ENCODE results near the gene TPX2. TPM values are rescaled to one million over a fixed set of nuclear protein-coding genes. Genes with fewer than 3 reads are reported as not detected.

Gene TPX2
- polyA plus RNA-seq, 1 of the 3 experiments (the other 2 are of a cell fraction) = 17.1 TPM

DNA sequence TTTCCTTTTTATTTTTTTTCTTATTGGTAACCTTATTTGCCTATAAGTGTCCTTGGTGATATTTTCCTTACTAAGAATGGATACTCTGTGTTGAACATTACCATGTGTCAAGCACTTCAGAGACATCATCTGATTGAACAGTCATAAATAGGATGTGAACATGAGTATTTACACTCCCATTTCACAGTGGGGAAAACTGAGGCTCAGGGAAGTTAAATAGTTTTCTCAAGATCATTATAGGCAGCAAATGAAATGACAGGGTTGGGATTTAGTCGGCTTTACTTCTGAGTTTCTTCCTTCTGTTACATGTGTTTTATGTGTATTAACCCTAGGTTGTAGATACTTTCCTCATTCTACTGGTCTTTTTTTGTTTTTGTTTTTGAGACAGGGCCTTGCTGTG is 35.3 kb downstream of the TPX2 start:
- peaks cover 23 to 34% of the 10 kb centered on the region in 2 experiments for H3K36me3 ChIP-seq (replicated peaks in 1 of 2; ENCODE audit: control insufficient read depth in 1 of 2, insufficient read depth in 2 of 2, low read length in 1 of 2)
- H3K4me1 ChIP-seq (ENCODE audit: control insufficient read depth in 1 of 2, insufficient read depth in 2 of 2, low read depth in 1 of 2, low read length in 1 of 2) = no peaks in the 10 kb centered on the region
- H3K27me3 ChIP-seq (ENCODE audit: insufficient read depth) = no peaks in the 10 kb centered on the region
- H3K27ac ChIP-seq (ENCODE audit: low read depth in 2 of 2, low read length in 1 of 2) = no peak overlapping the region
- no peak overlapping the region for H2AFZ ChIP-seq (ENCODE audit: low read depth)
- H3K9me2 ChIP-seq = no peaks in the 10 kb centered on the region
- no peak for DNase-seq
- H3K4me3 ChIP-seq (ENCODE audit: low read depth in 2 of 2, low read length in 1 of 2) = no peak overlapping the region
- no peaks in the 10 kb centered on the region for H4K20me1 ChIP-seq (ENCODE audit: insufficient read depth)
- no peak overlapping the region for H3K4me2 ChIP-seq
- H3K9ac ChIP-seq = no peak overlapping the region
- H3F3A ChIP-seq (replicated peaks; ENCODE audit: insufficient read depth) = peaks cover 16% of the 10 kb centered on the region
- POLR2A ChIA-PET = no interaction called here
- CTCF ChIA-PET = no interaction called here
- peaks cover 68% of the 10 kb centered on the region for H3K79me2 ChIP-seq (ENCODE audit: insufficient read depth)
- WGBS (ENCODE audit: low lambda C conversion rate) = 96% methylated on average over 1 of the region's 1 CpG
- no peaks in the 10 kb centered on the region for H3K9me3 ChIP-seq
- TF ChIP-seq FOXJ3 (CRISPR knock-in tag; IDR thresholded peaks at IDR 0.05) = no peak
- no peak for TF ChIP-seq MEF2A (IDR thresholded peaks at IDR 0.05; ENCODE audit: borderline replicate concordance, low read depth)
- TF ChIP-seq TAF1 (IDR thresholded peaks at IDR 0.05; ENCODE audit: borderline replicate concordance, low read depth, low read length) = no peak

DNA sequence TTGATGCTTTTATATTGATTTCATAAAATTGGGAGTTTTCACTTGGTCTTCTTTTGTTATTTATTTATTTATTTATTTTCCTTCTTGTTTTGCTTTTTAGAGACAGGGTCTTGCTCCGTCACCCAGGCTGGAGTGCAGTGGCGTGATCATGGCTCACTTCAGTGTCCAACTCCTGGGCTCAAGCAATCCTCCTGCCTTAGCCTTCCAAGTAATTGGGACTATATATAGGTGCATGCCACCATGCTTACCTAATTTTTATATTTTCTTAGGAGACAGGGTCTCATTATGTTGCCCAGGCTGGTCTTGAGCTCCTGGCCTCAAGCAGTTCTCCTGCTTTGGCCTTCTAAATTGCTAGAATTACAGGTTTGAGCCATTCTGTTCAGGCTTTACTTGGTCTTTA is 41.7 kb downstream of the TPX2 start:
- Histone ChIP-seq H3K4me1 (ENCODE audit: control insufficient read depth in 1 of 2, insufficient read depth in 2 of 2, low read depth in 1 of 2, low read length in 1 of 2) (0 out of 4 replicates have a peak, but pooled peaks cover 0 to 8% of the 10 kb centered on the region in 2 experiments), H4K20me1 (ENCODE audit: insufficient read depth) (no peaks in the 10 kb centered on the region), H3K9ac (no peak overlapping the region), H3K27ac (ENCODE audit: low read depth in 2 of 2, low read length in 1 of 2) (no peak overlapping the region; a peak in 1 of 4 replicates), H3K9me3 (no peaks in the 10 kb centered on the region), H2AFZ (ENCODE audit: low read depth) (no peak overlapping the region), H3K79me2 (ENCODE audit: insufficient read depth) (peaks cover 36% of the 10 kb centered on the region; the same call in 1 of the 2 replicates), H3K4me3 (ENCODE audit: low read depth in 2 of 2, low read length in 1 of 2) (no peak overlapping the region), H3K9me2 (no peaks in the 10 kb centered on the region), H3F3A (replicated peaks; ENCODE audit: insufficient read depth) (peaks cover 11% of the 10 kb centered on the region), H3K36me3 (replicated peaks in 1 of 2; ENCODE audit: control insufficient read depth in 1 of 2, insufficient read depth in 2 of 2, low read length in 1 of 2) (peaks cover 52% of the 10 kb centered on the region in 2 experiments), H3K4me2 (no peak overlapping the region), H3K27me3 (ENCODE audit: insufficient read depth) (no peaks in the 10 kb centered on the region)
- 97% methylated on average over 2 of the region's 2 CpGs for WGBS (ENCODE audit: low lambda C conversion rate)
- CTCF ChIA-PET = interaction anchor here (1.4 kb wide), 1 partner anchor 66 kb away, joined by 4 read pairs; no protein-coding TSS in a partner anchor
- no peak for DNase-seq
- TF ChIP-seq, protein P1, sequence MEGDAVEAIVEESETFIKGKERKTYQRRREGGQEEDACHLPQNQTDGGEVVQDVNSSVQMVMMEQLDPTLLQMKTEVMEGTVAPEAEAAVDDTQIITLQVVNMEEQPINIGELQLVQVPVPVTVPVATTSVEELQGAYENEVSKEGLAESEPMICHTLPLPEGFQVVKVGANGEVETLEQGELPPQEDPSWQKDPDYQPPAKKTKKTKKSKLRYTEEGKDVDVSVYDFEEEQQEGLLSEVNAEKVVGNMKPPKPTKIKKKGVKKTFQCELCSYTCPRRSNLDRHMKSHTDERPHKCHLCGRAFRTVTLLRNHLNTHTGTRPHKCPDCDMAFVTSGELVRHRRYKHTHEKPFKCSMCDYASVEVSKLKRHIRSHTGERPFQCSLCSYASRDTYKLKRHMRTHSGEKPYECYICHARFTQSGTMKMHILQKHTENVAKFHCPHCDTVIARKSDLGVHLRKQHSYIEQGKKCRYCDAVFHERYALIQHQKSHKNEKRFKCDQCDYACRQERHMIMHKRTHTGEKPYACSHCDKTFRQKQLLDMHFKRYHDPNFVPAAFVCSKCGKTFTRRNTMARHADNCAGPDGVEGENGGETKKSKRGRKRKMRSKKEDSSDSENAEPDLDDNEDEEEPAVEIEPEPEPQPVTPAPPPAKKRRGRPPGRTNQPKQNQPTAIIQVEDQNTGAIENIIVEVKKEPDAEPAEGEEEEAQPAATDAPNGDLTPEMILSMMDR (IDR thresholded peaks at IDR 0.05) = no peak
- TF ChIP-seq FOXM1 (IDR thresholded peaks at IDR 0.05; ENCODE audit: low read depth) (no peak), POLR2AphosphoS5 (IDR thresholded peaks at IDR 0.05; ENCODE audit: low read depth, low read length) (no peak), GABPA (IDR thresholded peaks at IDR 0.05; ENCODE audit: low read depth) (no peak), ZBTB33 (IDR thresholded peaks at IDR 0.05; ENCODE audit: borderline replicate concordance, low read depth) (no peak), USF2 (IDR thresholded peaks at IDR 0.05; ENCODE audit: borderline replicate concordance, low read depth, low read length) (no peak), CHD2 (IDR thresholded peaks at IDR 0.05; ENCODE audit: low read length, partially characterized antibody) (no peak), PBX3 (IDR thresholded peaks at IDR 0.05) (no peak)
- POLR2A ChIA-PET = no interaction called here
